Activated naive CD4-positive, alpha-beta T cell (primary cell): ENCODE results near the gene FBXL7.
"Not testable (repeated sequence)": the region's sequence is repeated elsewhere in the genome, so short reads cannot be mapped to it uniquely, and the experiment has no call there.

Source experiments
- DNase-seq, 4 experiments: peaks; one replicate each; lab custom pipeline; 2025; lab: John Stamatoyannopoulos, UW

The FBXL7 gene

DNA sequence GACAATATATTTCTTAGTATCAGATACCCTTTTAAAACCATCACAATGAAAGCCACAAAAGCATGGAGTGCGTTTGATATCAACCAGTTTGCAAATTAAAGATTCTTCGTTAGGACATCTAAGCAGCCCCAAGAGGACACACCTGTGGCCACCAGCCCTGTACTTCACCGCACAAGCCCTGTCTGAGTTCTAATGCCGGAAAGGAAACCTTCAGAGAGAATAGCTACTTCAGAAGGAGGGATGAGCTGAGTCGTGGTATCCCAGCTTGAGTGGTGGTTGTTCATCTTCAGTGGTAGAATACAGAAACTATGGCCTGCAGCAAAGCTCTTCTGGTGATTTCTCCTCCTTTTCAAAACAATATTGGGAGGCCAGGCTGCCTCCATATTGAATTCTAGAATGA is 319.6 kb downstream of the FBXL7 start:
- DNase-seq, result no peak

DNA sequence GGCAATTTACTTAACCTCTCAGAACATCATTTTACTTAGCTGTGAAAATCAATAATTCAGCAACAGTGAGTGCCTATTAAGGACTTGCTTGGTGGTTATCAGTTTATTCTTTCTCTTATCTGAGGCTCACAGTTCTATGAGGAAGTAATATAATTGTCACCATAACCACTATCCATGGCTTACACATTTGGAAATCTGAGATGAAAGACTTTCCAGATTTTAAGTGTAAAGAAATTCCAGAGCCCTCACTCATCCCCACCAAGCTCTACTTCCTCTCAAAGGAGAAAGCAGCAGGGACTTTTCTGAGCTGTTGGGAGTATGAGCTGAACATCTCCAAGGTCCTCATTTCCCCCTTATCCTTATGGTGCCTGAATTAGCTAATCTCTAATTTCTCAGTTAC is 321.5 kb downstream of the FBXL7 start:
- no peak for DNase-seq

- DNase-seq, result no peak
Measured at GRCh38 chr5:15823398-15823797, 323.4 kb downstream of the FBXL7 start.

- no peak for DNase-seq
Measured at GRCh38 chr5:15827741-15828140, 327.8 kb downstream of the FBXL7 start.

GRCh38 chr5:15831408-15831807 is 331.4 kb downstream of the FBXL7 start:
- DNase-seq, result no peak

DNA sequence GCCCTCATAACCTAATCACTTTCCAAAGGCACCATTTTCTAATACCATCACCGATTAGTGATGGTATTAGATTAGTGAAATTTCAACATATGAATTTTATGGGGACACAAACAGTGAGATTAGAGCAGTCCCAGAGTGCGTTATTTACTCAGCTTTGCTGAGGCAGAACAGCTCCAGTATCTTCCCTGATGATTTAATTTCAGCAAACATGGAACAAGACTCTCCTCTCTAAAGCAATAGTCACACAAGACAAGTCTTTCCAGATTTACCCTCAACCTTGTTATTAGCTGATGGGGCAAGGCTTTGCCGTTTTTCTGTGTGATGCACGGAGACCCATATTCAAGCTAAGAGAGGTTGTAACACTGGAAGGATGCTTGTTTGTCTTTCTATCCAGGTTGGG is 333.4 kb downstream of the FBXL7 start:
- no peak for DNase-seq

DNA sequence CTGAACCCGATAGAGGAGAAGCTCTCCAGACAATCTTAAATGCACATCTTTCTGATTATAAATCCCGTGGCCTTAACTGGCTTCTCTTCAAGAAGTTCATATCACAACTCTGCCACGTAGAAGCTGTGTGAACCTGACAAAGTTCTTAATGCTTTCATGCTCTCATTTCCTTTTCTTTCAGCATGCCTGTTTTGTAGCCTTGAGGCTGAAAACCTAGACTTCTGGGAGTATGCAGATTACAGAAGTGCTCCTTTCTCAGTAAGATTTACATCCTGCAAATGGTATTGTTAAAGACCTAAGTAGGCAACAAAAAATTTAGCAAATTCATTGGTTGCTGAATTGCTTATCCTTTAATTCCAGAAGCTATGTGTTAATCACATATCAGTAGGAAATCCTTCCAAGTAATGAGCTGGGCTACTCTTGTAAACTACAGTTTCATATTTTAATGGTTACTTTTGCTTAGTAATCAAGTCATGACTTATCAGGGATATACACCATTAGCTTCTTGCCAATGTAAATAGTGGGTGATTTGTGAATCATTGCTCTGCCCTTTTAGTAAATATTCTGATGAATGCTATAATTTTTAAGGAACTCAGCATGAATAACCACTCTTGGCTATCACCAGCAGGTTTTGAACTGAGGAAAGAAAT is 334.7 kb downstream of the FBXL7 start:
- DNase-seq, result no peak

DNA sequence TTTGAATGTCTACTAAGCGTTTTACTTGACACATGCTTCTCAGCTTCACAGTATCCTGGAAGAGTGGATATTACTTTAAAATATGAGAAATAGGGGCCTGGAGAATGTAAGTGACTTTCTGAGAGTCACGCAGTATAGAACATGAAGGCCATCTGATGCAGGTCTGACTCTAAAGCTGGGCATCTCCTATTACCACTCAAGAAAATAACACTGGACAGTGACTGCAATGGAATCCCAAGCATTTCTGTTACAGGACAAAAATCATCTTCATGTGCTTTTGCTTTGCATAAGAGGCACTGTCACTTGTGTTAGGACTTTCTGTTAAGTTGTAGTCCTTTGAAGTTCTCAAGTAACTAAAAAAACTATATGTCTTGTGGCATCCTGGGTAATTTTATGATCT is 335.5 kb downstream of the FBXL7 start:
- DNase-seq, result no peak

GRCh38 chr5:15837551-15838289 is 337.7 kb downstream of the FBXL7 start:
- no peak for DNase-seq

DNA sequence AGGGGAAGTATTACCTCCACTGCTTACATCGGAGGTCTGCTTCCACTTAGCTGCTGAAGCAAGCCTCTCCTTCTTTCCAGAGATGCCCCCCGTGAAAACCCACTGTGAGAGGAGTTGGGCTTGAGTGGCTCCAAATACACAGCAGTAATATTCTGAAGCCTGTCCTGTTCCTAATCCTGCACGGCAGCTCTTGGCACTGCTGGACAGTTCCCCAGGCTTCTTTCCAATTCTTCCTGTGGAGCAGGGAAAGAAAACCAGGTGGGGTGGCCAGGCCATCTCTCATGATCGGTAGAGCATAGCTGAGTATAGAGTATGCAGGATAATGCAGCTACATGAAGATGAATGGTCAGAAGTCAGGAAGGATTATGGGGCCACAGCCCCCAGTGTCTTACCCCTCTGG is 344.3 kb downstream of the FBXL7 start:
- DNase-seq, result no peak

DNA sequence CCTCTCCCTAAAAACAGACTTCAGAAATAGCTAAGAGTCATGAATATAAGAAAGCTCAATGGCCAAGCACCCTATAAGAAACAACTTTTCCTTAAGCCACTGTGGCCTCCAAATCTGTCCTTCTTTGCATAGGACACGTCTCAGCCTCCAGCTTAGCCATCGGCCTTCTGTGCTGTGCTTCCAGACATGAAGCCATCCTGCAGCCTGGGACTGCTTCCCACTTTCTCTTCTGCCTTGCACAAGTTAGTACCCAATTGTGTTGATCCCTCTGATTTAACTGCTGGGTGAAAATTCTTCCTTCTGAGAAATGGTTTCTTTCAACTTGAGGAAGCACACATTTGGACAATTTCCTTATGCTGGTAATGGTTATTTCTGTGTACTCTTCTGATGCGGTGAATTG is 344.9 kb downstream of the FBXL7 start:
- DNase-seq, result no peak

DNA sequence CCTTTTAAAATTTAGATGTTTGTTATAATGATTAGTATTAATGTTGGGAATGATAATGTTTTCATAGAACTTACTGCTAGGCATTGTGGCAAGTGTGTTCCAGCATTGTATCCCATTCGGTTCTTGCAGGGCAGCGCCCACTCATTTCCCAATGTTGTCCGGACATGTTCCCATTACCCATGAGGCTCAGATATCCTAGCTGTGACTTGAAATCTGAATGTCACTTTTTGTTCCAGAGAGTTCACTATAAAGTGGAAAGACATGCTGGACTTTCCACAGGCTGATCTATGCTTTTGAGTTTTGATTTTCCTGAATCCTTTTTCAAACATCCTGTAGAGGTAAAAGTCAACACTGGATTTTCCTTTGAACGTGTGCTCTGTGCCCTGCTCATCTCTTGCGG is 350.6 kb downstream of the FBXL7 start:
- DNase-seq, result no peak

GRCh38 chr5:15850939-15851341 is 351.0 kb downstream of the FBXL7 start:
- DNase-seq, result no peak

GRCh38 chr5:15852217-15852616 is 352.2 kb downstream of the FBXL7 start:
- no peak for DNase-seq

- no peak for DNase-seq
Measured at GRCh38 chr5:15852949-15853348, 353.0 kb downstream of the FBXL7 start.

GRCh38 chr5:15858326-15858725 is 358.3 kb downstream of the FBXL7 start:
- DNase-seq, result no peak

DNA sequence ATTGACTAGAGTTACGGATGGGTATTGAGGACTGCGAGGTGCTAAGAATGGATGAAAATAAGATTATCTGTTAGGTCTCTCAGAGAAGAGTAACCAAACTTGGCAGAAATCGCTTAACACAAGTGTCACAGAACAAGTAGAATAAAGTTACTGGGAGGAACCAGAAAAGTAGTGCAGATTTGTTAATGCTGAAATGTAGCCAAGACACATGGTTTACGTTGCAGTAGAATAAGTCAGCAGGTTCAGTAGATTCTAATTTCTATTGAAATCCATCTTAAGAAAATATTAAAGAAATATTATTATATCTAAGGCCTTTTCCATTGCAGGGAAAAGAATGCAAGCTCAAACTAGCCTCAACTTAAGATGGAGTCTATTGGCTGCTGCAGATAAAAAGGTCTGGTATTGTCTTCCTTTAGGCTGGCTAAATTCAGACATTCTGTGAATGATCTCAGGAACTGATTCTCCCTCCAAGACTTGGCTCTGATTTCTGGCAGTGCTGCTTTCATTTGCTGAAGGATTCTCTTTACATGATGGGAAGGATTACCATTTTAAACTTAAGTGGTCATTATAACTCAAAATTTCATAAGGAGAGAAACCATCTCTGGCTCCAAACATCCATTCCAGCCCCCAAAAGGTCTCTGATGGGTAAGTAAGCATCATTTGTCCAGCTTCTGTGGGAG is 364.7 kb downstream of the FBXL7 start:
- no peak for DNase-seq

DNA sequence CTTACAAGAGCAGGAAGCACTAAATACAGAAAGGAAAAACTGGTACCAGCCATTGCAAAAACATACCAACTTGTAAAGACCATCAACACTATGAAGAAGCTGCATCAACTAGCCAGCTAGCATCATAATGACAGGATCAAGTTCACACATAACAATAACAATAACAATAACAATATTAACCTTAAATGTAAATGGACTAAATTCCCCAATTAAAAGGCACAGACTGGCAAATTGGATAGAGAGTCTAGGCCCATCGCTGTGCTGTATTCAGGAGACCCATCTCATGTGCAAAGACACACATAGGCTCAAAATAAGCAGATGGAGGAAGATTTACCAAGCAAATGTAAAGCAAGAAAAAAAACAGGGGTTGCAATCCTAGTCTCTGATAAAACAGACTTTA is 372.3 kb downstream of the FBXL7 start:
- DNase-seq, result not testable (repeated sequence)

DNA sequence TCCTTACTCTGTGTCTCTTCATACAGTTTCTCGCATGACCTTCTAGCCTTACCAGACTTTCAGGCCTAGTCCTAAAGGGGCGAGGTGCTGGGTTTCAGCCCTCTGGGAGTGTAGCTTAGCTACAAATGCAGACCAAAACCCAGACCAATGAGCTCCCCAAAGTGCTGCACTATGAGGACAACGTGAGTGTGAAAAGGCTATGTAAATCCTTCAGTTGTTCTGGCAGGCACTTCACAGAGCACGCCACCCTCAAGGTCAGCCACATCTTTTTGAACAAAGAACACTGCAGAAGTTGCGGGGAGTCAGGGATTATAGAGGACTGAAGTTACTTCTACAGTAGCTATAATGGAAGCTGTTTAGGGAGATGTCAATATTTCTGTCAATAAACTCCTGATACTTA is 377.9 kb downstream of the FBXL7 start:
- DNase-seq, result no peak

DNA sequence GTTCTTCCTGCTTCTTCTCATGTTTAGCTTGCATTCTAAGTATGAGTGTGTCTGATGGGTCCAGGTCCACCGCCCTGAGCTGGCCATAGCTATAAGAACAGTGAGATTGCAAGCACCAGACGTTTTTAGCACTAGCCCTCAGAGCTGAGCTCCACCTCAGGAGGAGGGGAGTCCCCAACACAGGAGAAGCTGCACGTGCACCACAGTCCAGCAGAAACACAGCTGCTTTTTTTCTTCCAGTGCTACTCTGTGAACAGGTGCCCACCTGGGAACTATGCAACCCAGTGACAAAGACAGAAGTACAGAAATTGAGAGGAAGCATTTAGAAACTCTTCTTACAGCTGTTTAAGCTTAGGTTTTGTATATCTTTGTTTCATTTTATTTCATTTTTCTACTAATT is 380.2 kb downstream of the FBXL7 start:
- DNase-seq, result no peak

DNA sequence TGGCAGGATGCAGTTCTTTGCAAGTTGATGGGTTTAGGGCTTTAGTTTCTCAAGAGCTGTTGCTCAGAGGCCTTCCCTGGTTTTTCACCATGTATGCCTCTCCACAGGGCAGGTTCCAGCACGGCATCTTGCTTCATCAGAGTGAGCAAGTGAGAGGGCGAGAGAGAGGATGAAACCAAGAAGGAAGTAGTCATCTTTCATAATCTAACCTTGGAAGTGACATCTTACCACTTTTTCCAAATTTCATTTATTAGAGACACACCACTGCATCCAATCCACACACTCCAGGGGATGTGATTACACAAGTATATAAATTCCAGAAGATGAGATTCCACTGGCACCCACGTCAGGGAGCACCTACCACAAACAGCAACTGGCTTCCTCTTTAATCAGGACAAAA is 385.2 kb downstream of the FBXL7 start:
- DNase-seq, result no peak

DNA sequence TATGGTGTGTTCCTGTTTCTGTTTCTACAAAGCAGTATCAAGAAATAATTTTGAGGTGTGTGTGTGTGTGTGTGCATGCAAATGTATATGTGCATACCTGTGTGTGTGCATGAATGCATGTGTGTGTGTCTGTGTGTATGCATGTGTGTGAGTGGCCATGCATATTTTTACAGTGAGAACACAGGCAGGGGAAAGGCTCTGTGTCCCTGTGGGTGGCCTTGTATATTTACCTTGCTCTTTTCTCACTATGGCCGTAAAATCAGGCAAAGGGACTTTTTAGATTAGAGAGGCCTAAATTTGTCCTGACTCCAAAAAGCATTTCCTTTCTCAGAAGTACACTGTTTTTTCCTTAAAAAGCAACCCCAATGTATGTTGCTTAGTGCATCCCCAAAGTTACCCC is 386.2 kb downstream of the FBXL7 start:
- no peak for DNase-seq

DNA sequence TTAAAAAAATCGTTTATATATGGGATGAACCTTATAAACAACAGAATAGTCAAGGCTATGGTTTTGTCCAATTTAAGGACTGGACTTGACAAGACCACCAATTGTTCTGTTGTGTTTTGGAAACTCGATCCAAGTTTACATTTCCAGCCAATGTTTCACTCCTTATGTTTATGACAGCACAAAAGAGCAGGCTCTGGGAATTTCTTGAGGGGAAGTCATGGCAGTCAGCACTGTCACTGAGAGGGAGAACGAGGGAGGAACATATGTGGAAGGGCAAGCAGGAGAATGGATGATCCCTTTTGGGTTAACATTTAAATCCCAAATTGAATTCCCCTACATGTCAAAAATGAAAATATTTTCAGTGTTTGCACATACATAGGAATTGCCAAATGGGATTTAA is 387.1 kb downstream of the FBXL7 start:
- no peak for DNase-seq
